Measurements from ENCODE around the gene TCF12.

- TF ChIP-seq POLR2AphosphoS5 (IDR thresholded peaks at IDR 0.05; ENCODE audit: insufficient read depth, low read depth, low read length): no peak
- no peak for TF ChIP-seq CTCF (IDR thresholded peaks at IDR 0.05; ENCODE audit: extremely low read depth in 1 of 2, insufficient read depth in 1 of 2, low read depth in 1 of 2, low read length in 2 of 2)
Measured at GRCh38 chr15:57094321-57095257, 176.1 kb downstream of the TCF12 start.
